MM.1S (cell line): ENCODE results near the gene SLC25A25.

Experiments
- CTCF ChIP-seq: fragments of 300-600 bp; sonication (generic); IDR thresholded peaks from 2 replicates; pipeline ENCODE4 v1.5.1; 2016; ENCODE audit warnings: antibody characterized with exemption, low read length, mixed read lengths
- EZH2 ChIP-seq: fragments of 300-600 bp; sonication (generic); optimal IDR thresholded peaks from 2 replicates; pipeline ENCODE3; 2017; ENCODE audit warnings: low read depth, mild to moderate bottlenecking, antibody characterized with exemption, low read length, mixed read lengths

- no peak for TF ChIP-seq EZH2
- no peak for TF ChIP-seq CTCF
Observed at GRCh38 chr9:128077847-128078503, 9.9 kb downstream of the SLC25A25 start.
